Loucy (cell line): ENCODE data around the gene TMEM14A.

Experiments used
- CTCF ChIP-seq: fragments of 200-600 bp; sonication (generic); conservative IDR thresholded peaks from 2 replicates; pipeline ENCODE4 v1.5.1; 2014; ENCODE audit warnings: mild to moderate bottlenecking, antibody characterized with exemption, low read length
- EZH2phosphoT487 ChIP-seq: fragments of 200-600 bp; IDR thresholded peaks from 2 replicates; pipeline ENCODE4 v1.6.1; 2018; ENCODE audit warnings: antibody characterized with exemption, mild to moderate bottlenecking, moderate library complexity, borderline replicate concordance

DNA sequence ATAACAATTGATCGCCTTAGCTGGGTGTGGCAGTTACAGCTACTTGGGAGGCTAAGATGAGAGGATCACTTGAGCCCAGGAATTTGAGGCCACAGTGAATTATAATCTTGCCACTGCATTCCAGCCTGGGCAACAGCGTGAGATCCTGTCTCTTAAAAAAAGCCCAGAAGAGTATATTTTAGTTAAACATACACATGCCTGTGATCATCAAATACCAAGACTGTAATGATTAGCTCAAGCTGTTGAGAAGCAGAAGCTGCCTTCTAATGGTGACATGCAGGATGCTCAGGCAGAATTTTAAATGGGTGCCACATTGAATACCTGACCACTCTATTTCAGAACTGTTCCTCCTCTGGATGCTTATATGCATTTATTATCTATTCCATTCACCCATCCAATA is 8.9 kb upstream of the TMEM14A start:
- TF ChIP-seq CTCF (no peak), EZH2phosphoT487 (no peak)
